ENCODE measurements around the gene RCOR3.
"Not testable (repeated sequence)": the region's sequence is repeated elsewhere in the genome, so short reads cannot be mapped to it uniquely, and the experiment has no call there.

RCOR3 gene

GRCh38 chr1:211229365-211229759, 29.8 kb upstream of the RCOR3 start:
- Histone ChIP-seq H3K4me3 (ENCODE audit: low read length) (no peak overlapping the region), H3K9ac (ENCODE audit: low read length) (no peak overlapping the region), H3K9me3 (replicated peaks; ENCODE audit: insufficient read depth, low read length) (no peaks in the 10 kb centered on the region), H3K27me3 (replicated peaks; ENCODE audit: insufficient read depth, low read length) (no peaks in the 10 kb centered on the region), H3K79me2 (ENCODE audit: low read length) (no peaks in the 10 kb centered on the region), H3K4me2 (ENCODE audit: low read depth, low read length) (no peak overlapping the region), H3K36me3 (replicated peaks; ENCODE audit: insufficient read depth, low read length) (no peaks in the 10 kb centered on the region), H3K27ac (ENCODE audit: low read length) (no peak overlapping the region), H3K4me1 (ENCODE audit: low read length) (no peaks in the 10 kb centered on the region), H4K20me1 (ENCODE audit: insufficient read depth, low read length) (no peaks in the 10 kb centered on the region), H3F3A (ENCODE audit: insufficient read depth, low read length) (no peaks in the 10 kb centered on the region), H3K9me2 (replicated peaks; ENCODE audit: insufficient read depth, low read length) (no peaks in the 10 kb centered on the region), H2AFZ (ENCODE audit: low read length) (no peak overlapping the region)
- no peak for DNase-seq
- TF ChIP-seq EZH2phosphoT487 (IDR thresholded peaks at IDR 0.05; ENCODE audit: low read length) = no peak

- DNase-seq = no peak
- no peaks in the 10 kb centered on the region for H4K20me1 ChIP-seq (ENCODE audit: insufficient read depth, low read length)
- H3K4me3 ChIP-seq (ENCODE audit: low read length) = no peak overlapping the region
- H3K9me2 ChIP-seq (replicated peaks; ENCODE audit: insufficient read depth, low read length) = no peaks in the 10 kb centered on the region
- TF ChIP-seq CTCF (IDR thresholded peaks at IDR 0.05; ENCODE audit: low read length) (no peak), EZH2 (optimal IDR thresholded peaks at IDR 0.05; ENCODE audit: low read depth, low read length) (no peak)
- H3K4me1 ChIP-seq (ENCODE audit: low read length) = no peaks in the 10 kb centered on the region
- no peak overlapping the region for H2AFZ ChIP-seq (ENCODE audit: low read length)
- H3K79me2 ChIP-seq (ENCODE audit: low read length) = no peaks in the 10 kb centered on the region
- no peak overlapping the region for H3K4me2 ChIP-seq (ENCODE audit: low read depth, low read length)
- no peaks in the 10 kb centered on the region for H3K27me3 ChIP-seq (replicated peaks; ENCODE audit: insufficient read depth, low read length)
- no peaks in the 10 kb centered on the region for H3K9me3 ChIP-seq (replicated peaks; ENCODE audit: insufficient read depth, low read length)
- H3K27ac ChIP-seq (ENCODE audit: low read length) = no peak overlapping the region
- no peaks in the 10 kb centered on the region for H3F3A ChIP-seq (ENCODE audit: insufficient read depth, low read length)
- H3K36me3 ChIP-seq (replicated peaks; ENCODE audit: insufficient read depth, low read length) = no peaks in the 10 kb centered on the region
- no peak overlapping the region for H3K9ac ChIP-seq (ENCODE audit: low read length)
Measured at GRCh38 chr1:211231873-211232272, 27.3 kb upstream of the RCOR3 start.

GRCh38 chr1:211236633-211237320, 22.4 kb upstream of the RCOR3 start:
- DNase-seq = no peak
- TF ChIP-seq CTCF (IDR thresholded peaks at IDR 0.05; ENCODE audit: low read length) (no peak), EZH2 (optimal IDR thresholded peaks at IDR 0.05; ENCODE audit: low read depth, low read length) (no peak), EZH2phosphoT487 (IDR thresholded peaks at IDR 0.05; ENCODE audit: low read length) (no peak)
- H3K27ac ChIP-seq (ENCODE audit: low read length) = no peak overlapping the region
- H4K20me1 ChIP-seq (ENCODE audit: insufficient read depth, low read length) = no peaks in the 10 kb centered on the region
- H3K9me2 ChIP-seq (replicated peaks; ENCODE audit: insufficient read depth, low read length) = no peaks in the 10 kb centered on the region
- H3F3A ChIP-seq (ENCODE audit: insufficient read depth, low read length) = no peaks in the 10 kb centered on the region
- H3K36me3 ChIP-seq (replicated peaks; ENCODE audit: insufficient read depth, low read length) = no peaks in the 10 kb centered on the region
- H2AFZ ChIP-seq (ENCODE audit: low read length) = no peak overlapping the region
- H3K4me1 ChIP-seq (ENCODE audit: low read length) = 0 out of 2 replicates have a peak, but pooled peaks cover 3% of the 10 kb centered on the region
- H3K9me3 ChIP-seq (replicated peaks; ENCODE audit: insufficient read depth, low read length) = no peaks in the 10 kb centered on the region
- no peaks in the 10 kb centered on the region for H3K79me2 ChIP-seq (ENCODE audit: low read length)
- no peak overlapping the region for H3K4me3 ChIP-seq (ENCODE audit: low read length)
- H3K9ac ChIP-seq (ENCODE audit: low read length) = no peak overlapping the region
- no peak overlapping the region for H3K4me2 ChIP-seq (ENCODE audit: low read depth, low read length)
- no peaks in the 10 kb centered on the region for H3K27me3 ChIP-seq (replicated peaks; ENCODE audit: insufficient read depth, low read length)

GRCh38 chr1:211237579-211237978, 21.6 kb upstream of the RCOR3 start:
- no peaks in the 10 kb centered on the region for H3K9me3 ChIP-seq (replicated peaks; ENCODE audit: insufficient read depth, low read length)
- no peaks in the 10 kb centered on the region for H3K79me2 ChIP-seq (ENCODE audit: low read length)
- H3K4me3 ChIP-seq (ENCODE audit: low read length) = no peak overlapping the region
- H4K20me1 ChIP-seq (ENCODE audit: insufficient read depth, low read length) = no peaks in the 10 kb centered on the region
- no peak overlapping the region for H2AFZ ChIP-seq (ENCODE audit: low read length)
- no peak overlapping the region for H3K4me2 ChIP-seq (ENCODE audit: low read depth, low read length)
- no peaks in the 10 kb centered on the region for H3K27me3 ChIP-seq (replicated peaks; ENCODE audit: insufficient read depth, low read length)
- H3K9ac ChIP-seq (ENCODE audit: low read length) = no peak overlapping the region
- no peaks in the 10 kb centered on the region for H3F3A ChIP-seq (ENCODE audit: insufficient read depth, low read length)
- DNase-seq = no peak
- no peaks in the 10 kb centered on the region for H3K36me3 ChIP-seq (replicated peaks; ENCODE audit: insufficient read depth, low read length)
- no peaks in the 10 kb centered on the region for H3K9me2 ChIP-seq (replicated peaks; ENCODE audit: insufficient read depth, low read length)
- no peak for TF ChIP-seq EZH2 (optimal IDR thresholded peaks at IDR 0.05; ENCODE audit: low read depth, low read length)
- TF ChIP-seq CTCF (IDR thresholded peaks at IDR 0.05; ENCODE audit: low read length) = no peak
- TF ChIP-seq EZH2phosphoT487 (IDR thresholded peaks at IDR 0.05; ENCODE audit: low read length) = no peak
- H3K27ac ChIP-seq (ENCODE audit: low read length) = no peak overlapping the region
- 0 out of 2 replicates have a peak, but pooled peaks cover 3% of the 10 kb centered on the region for H3K4me1 ChIP-seq (ENCODE audit: low read length)

GRCh38 chr1:211240567-211240966, 18.6 kb upstream of the RCOR3 start:
- not testable (repeated sequence) for H3K9me2 ChIP-seq (replicated peaks; ENCODE audit: insufficient read depth, low read length); H3K79me2 ChIP-seq (ENCODE audit: low read length); H3F3A ChIP-seq (ENCODE audit: insufficient read depth, low read length); H4K20me1 ChIP-seq (ENCODE audit: insufficient read depth, low read length); H3K27me3 ChIP-seq (replicated peaks; ENCODE audit: insufficient read depth, low read length); H3K27ac ChIP-seq (ENCODE audit: low read length); DNase-seq; H3K9me3 ChIP-seq (replicated peaks; ENCODE audit: insufficient read depth, low read length); H3K4me3 ChIP-seq (ENCODE audit: low read length); H3K9ac ChIP-seq (ENCODE audit: low read length); H3K36me3 ChIP-seq (replicated peaks; ENCODE audit: insufficient read depth, low read length); H3K4me1 ChIP-seq (ENCODE audit: low read length); H2AFZ ChIP-seq (ENCODE audit: low read length); H3K4me2 ChIP-seq (ENCODE audit: low read depth, low read length)

Data from MM.1S (cell line).